B cell (primary cell): ENCODE measurements around the gene JAKMIP2. TPM values are rescaled to one million over a fixed set of nuclear protein-coding genes. Genes with fewer than 3 reads are reported as not detected.

Experiments used
- ATAC-seq: fragments of 200-7000 bp; cut with Tn5 transposase; one replicate; pipeline ENCODE4 v1.10.0; 2021; ENCODE audit warnings: low read depth, mild to moderate bottlenecking, moderate number of reproducible peaks, moderate library complexity
- CTCF ChIA-PET: fragments of 350-600 bp; sonication (Branson Sonifier 250); formaldehyde crosslinking; loops from one replicate; lab custom pipeline; 2021; ENCODE audit warnings: antibody characterized with exemption, inconsistent platforms; lab: Charles Lee
- POLR2A ChIA-PET: fragments of 350-600 bp; sonication (Branson Sonifier 250); formaldehyde crosslinking; loops from one replicate; lab custom pipeline; 2021; ENCODE audit warnings: antibody characterized with exemption; lab: Charles Lee
- DNase-seq: peaks from one replicate; pipeline ENCODE4 v3.0.0; 2013
- H2AFZ ChIP-seq: 2 replicates; pipeline ENCODE4 v1.6.1; 2012; ENCODE audit warnings: mild to moderate bottlenecking, low read depth, low read length; ENCODE audit not compliant: insufficient read depth, poor library complexity, severe bottlenecking
- H3K27ac ChIP-seq, 2 donors: 1 replicate in 1 of 2; 2 replicates in 1 of 2; pipeline ENCODE4 v1.5.1; 2012 to 2013; ENCODE audit warnings: low read length in 2 of 2, mild to moderate bottlenecking in 2 of 2, moderate library complexity in 1 of 2
- H3K27me3 ChIP-seq, 4 experiments: fragments of 200-600 bp in 1 of 4; sonication (generic) in 1 of 4; replicated peaks in 1 of 4; 1 replicate in 2 of 4; 2 replicates in 2 of 4; pipeline versions ENCODE4 v1.6.1 to v1.7.0; 2013 to 2016; ENCODE audit warnings: low read length in 3 of 4, mild to moderate bottlenecking in 2 of 4, mixed read lengths in 1 of 4, moderate library complexity in 1 of 4; ENCODE audit not compliant: insufficient read depth in 4 of 4, control insufficient read depth in 3 of 4; ENCODE audit errors: control extremely low read depth in 1 of 4
- H3K36me3 ChIP-seq, 2 experiments: replicated peaks in 1 of 2; 1 replicate in 1 of 2; 2 replicates in 1 of 2; pipeline versions ENCODE4 v1.6.1 to v1.7.1; 2013; ENCODE audit warnings: low read length in 1 of 2; ENCODE audit not compliant: insufficient read depth in 2 of 2, control insufficient read depth in 1 of 2; ENCODE audit errors: control extremely low read depth in 1 of 2, extremely low read depth in 1 of 2
- H3K4me1 ChIP-seq, 2 donors: fragments of 200-600 bp in 1 of 2; sonication (generic) in 1 of 2; 1 replicate in 1 of 2; 2 replicates in 1 of 2; pipeline versions ENCODE4 v1.5.1 to v1.6.1; 2013 to 2017; ENCODE audit warnings: low read length in 2 of 2; ENCODE audit not compliant: control insufficient read depth in 2 of 2, insufficient read depth in 2 of 2
- H3K4me2 ChIP-seq: replicated peaks from 2 replicates; pipeline ENCODE3; 2012; ENCODE audit warnings: mild to moderate bottlenecking, low read depth, low read length; ENCODE audit not compliant: poor library complexity, severe bottlenecking
- H3K4me3 ChIP-seq, 5 experiments: fragments of 200-600 bp in 1 of 5; sonication (generic) in 1 of 5; 1 replicate in 3 of 5; 2 replicates in 2 of 5; pipeline versions ENCODE4 v1.5.1 to v1.7.0; 2011 to 2016; ENCODE audit warnings: low read length in 4 of 5, mild to moderate bottlenecking in 4 of 5, low read depth in 2 of 5, control low read depth in 1 of 5, moderate library complexity in 1 of 5; ENCODE audit not compliant: insufficient read depth in 1 of 5; ENCODE audit errors: control extremely low read depth in 1 of 5, extremely low read depth in 1 of 5
- H3K79me2 ChIP-seq: fragments of 200-600 bp; sonication (generic); one replicate; pipeline ENCODE4 v1.6.0; 2016; ENCODE audit warnings: low read length; ENCODE audit not compliant: control insufficient read depth, insufficient read depth
- H3K9ac ChIP-seq: fragments of 200-600 bp; sonication (generic); 2 replicates; pipeline ENCODE4 v1.6.1; 2017; ENCODE audit warnings: mild to moderate bottlenecking, low read length, moderate library complexity
- H3K9me3 ChIP-seq, 3 donors: one replicate each; pipeline versions ENCODE4 v1.6.1 to v1.7.1; 2013; ENCODE audit warnings: low read length in 2 of 3; ENCODE audit not compliant: control insufficient read depth in 2 of 3, insufficient read depth in 1 of 3; ENCODE audit errors: control extremely low read depth in 1 of 3
- H4K20me1 ChIP-seq: 2 replicates; pipeline ENCODE4 v1.6.0; 2012; ENCODE audit warnings: mild to moderate bottlenecking, low read length; ENCODE audit not compliant: insufficient read depth, control insufficient read depth, poor library complexity, severe bottlenecking
- H3K27ac Mint-ChIP-seq: one replicate; pipeline ENCODE4 v1.8.0; 2021; ENCODE audit warnings: mixed read lengths
- H3K27me3 Mint-ChIP-seq: one replicate; pipeline ENCODE4 v1.8.0; 2021; ENCODE audit warnings: mixed read lengths
- H3K4me1 Mint-ChIP-seq: one replicate; pipeline ENCODE4 v1.8.0; 2021; ENCODE audit warnings: mixed read lengths
- H3K4me3 Mint-ChIP-seq: one replicate; pipeline ENCODE4 v1.8.0; 2021; ENCODE audit warnings: mixed read lengths
- H3K9me3 Mint-ChIP-seq: one replicate; pipeline ENCODE4 v1.8.0; 2022; ENCODE audit warnings: mixed read lengths; ENCODE audit not compliant: insufficient read depth
- CTCF ChIP-seq: fragments of 200-600 bp; IDR thresholded peaks from one replicate; pipeline ENCODE4 v1.8.0; 2022; ENCODE audit warnings: antibody characterized with exemption, mild to moderate bottlenecking
- EZH2 ChIP-seq: IDR thresholded peaks from 2 replicates; pipeline ENCODE4 v1.6.1; 2012; ENCODE audit warnings: borderline replicate concordance, low read depth, mild to moderate bottlenecking, moderate library complexity, low read length; ENCODE audit not compliant: insufficient read depth, poor library complexity, severe bottlenecking
- WGBS: methylation state at CpG from one replicate; pipeline ENCODE4 v1.1.5; 2013; ENCODE audit warnings: missing lambda C conversion rate; ENCODE audit not compliant: insufficient coverage; 5-methylcytosine and 5-hydroxymethylcytosine counted together
- intact Hi-C: fragments of 100-400 bp; cut with micrococcal nuclease; formaldehyde crosslinking; loops from one replicate; pipeline ENCODE4 v1.10.0; 2022
- polyA plus RNA-seq: library from polyadenylated mRNA; depleted of rRNA; stranded (reverse); fragments of >200 nt; gene quantifications from 2 replicates; pipeline ENCODE4 v1.2.3, GENCODE V29; 2012
- total RNA-seq, 2 donors: library from RNA; stranded (reverse); fragments of 120-200 nt in 1 of 2; gene quantifications; 1 replicate in 1 of 2; 2 replicates in 1 of 2; pipeline versions ENCODE4 v1.2.3 to v1.2.4, GENCODE V29; 2013 to 2022

The JAKMIP2 gene
- total and polyA plus RNA-seq, 2 donors (not counting 1 experiment from before 2014, with no cell fraction given), result 0.24 to 4.1 TPM

- Histone ChIP-seq H2AFZ (no peak overlapping the region), H3K4me3 (no peak overlapping the region), H3K27ac (no peak overlapping the region), H3K9ac (no peak overlapping the region), H3K4me2 (no peak overlapping the region), H3K79me2 (no peaks in the 10 kb centered on the region), H4K20me1 (no peaks in the 10 kb centered on the region), H3K27me3 (no peaks in the 10 kb centered on the region), H3K36me3 (no peaks in the 10 kb centered on the region), H3K4me1 (no peaks in the 10 kb centered on the region), H3K9me3 (no peaks in the 10 kb centered on the region)
- H3K27me3 Mint-ChIP-seq, result peaks cover 3% of the 10 kb centered on the region
- TF ChIP-seq EZH2 (no peak), CTCF (no peak)
- DNase-seq (no peak), ATAC-seq (no peak)
- no peaks in the 10 kb centered on the region for H3K4me1 Mint-ChIP-seq
- H3K4me3 Mint-ChIP-seq, result no peak overlapping the region
- intact Hi-C loops, result no loop called here
- POLR2A ChIA-PET, result no interaction called here
- no peak overlapping the region for H3K27ac Mint-ChIP-seq
- WGBS, result no CpG with 5 or more reads among the region's 1 CpG
- no peaks in the 10 kb centered on the region for H3K9me3 Mint-ChIP-seq
- CTCF ChIA-PET, result interaction anchor here (2.1 kb wide), 1 partner anchor 186 kb away, joined by 7 read pairs; no protein-coding TSS in a partner anchor
Observed at GRCh38 chr5:147818290-147818689, 35.8 kb upstream of the JAKMIP2 start.

GRCh38 chr5:147813696-147814095, 31.2 kb upstream of the JAKMIP2 start:
- ATAC-seq, result no peak
- POLR2A ChIA-PET, result no interaction called here

More at GRCh38 chr5:147813696-147814095, 31.2 kb upstream of the JAKMIP2 start:
- H3K36me3 ChIP-seq, result no peaks in the 10 kb centered on the region
- no peak for DNase-seq
- H3K27ac ChIP-seq, result no peak overlapping the region
- no peak overlapping the region for H3K4me3 Mint-ChIP-seq
- H3K9me3 Mint-ChIP-seq, result no peaks in the 10 kb centered on the region
- no CpG with 5 or more reads among the region's 1 CpG for WGBS
- H3K4me1 ChIP-seq, result peaks cover 5 to 9% of the 10 kb centered on the region in 2 donors
- H3K27me3 ChIP-seq, result no peaks in the 10 kb centered on the region
- CTCF ChIA-PET, result interaction anchor here (1.2 kb wide), 1 partner anchor 9 kb away, joined by 3 read pairs; no protein-coding TSS in a partner anchor
- no peak overlapping the region for H2AFZ ChIP-seq
- no peak overlapping the region for H3K27ac Mint-ChIP-seq
- no peaks in the 10 kb centered on the region for H3K9me3 ChIP-seq
- no peak overlapping the region for H3K4me2 ChIP-seq
- no peaks in the 10 kb centered on the region for H4K20me1 ChIP-seq
- H3K9ac ChIP-seq, result no peak overlapping the region
- TF ChIP-seq EZH2, result no peak
- H3K27me3 Mint-ChIP-seq, result peaks cover 5% of the 10 kb centered on the region
- no peaks in the 10 kb centered on the region for H3K4me1 Mint-ChIP-seq
- no peak overlapping the region for H3K4me3 ChIP-seq
- intact Hi-C loops, result no loop called here
- H3K79me2 ChIP-seq, result no peaks in the 10 kb centered on the region
